HG02798 (cell line): ENCODE data around the gene DAGLA.

ENCODE experiments used
- ATAC-seq: cut with Tn5 transposase; IDR thresholded peaks from one replicate; pipeline ENCODE4 v1.9.1; 2021; ENCODE audit warnings: mild to moderate bottlenecking; ENCODE audit not compliant: unreplicated experiment, poor library complexity

DAGLA gene

DNA sequence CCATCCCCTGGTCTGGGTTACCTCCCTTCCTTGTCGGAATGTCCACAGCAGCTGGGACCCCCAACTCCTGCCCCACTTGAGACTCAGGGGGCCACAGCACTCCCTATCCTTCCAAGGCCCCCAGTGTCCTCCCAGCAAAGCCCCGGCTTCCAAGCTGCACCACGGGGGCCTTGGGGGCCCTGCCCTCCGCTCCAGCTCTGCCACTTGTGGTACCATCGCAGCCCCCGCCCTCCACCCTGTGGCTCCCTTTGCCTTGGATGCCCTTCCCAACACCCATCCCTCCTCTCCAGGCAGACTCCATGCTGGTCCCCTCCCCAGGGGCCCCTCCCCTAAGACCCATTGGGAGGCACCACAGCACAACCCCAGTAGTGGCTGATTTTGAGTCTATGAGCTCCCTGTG is 94.9 kb downstream of the DAGLA start:
- no peak for ATAC-seq

DNA sequence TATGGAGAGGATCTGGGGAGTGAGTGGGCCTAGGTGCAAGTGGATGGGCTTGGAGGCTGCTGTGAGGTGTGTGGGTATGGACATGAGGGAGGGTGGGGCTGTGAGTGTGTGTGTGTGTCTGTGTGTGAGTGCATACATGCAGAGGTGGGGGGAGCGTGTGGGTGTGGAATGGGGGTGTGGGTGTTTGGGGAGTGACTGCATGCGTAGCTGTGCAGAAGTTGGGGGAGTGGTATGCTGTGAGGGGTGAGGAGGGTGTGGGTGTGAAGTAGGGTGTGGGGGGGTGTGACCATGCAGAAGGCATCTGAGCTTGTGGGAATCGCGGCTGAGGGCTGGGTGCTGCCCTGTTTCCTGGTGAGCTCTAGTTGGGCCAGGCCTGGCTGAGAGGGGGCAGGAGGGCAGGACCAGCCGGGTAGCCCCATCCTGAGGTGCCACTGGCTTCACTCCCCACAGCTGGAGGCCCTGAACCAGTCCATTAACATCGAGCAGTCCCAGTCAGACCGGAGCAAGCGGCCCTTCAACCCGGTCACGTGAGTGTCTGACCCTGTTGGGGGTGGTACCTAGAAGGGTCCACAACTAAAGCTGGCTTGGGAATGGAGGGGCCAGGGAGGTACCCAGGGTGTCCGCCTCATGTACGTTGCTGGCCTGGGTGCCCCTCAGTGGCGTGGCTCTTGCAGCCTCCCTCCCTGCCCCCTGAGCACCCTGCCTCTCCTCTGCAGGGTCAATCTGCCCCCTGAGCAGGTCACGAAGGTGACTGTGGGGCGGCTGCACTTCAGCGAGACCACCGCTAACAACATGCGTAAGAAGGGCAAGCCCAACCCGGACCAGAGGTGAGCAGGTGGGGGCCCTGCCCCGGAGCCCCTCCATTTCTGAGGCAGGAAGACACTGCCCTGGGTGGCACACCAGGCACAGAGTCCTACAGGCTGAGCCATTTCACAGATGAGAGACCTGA is 95.7 kb downstream of the DAGLA start:
- no peak for ATAC-seq

DNA sequence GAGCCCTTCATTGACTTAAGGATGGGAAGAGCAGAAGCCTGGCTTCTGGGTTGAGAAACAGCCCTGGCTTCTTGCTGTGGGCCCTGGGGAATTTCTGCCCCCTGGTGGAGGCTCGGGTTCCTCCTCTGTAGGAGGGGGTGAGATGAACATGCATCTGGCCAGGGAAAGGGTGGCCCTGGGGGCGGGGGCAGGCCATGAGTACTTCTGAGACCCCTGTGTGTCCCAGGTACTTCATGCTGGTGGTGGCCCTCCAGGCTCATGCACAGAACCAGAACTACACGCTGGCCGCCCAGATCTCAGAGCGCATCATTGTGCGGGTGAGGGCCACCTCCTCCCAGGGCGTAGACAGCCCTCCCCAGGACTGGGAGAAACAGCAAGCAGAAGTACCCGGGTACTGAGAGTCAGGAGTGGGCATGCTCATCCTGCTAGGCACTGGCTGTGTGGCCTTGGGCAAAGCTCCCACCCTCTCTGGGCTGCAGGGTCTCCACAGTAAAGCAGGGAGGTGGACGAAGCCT is 96.4 kb downstream of the DAGLA start:
- peak; percentile 48 for ATAC-seq

DNA sequence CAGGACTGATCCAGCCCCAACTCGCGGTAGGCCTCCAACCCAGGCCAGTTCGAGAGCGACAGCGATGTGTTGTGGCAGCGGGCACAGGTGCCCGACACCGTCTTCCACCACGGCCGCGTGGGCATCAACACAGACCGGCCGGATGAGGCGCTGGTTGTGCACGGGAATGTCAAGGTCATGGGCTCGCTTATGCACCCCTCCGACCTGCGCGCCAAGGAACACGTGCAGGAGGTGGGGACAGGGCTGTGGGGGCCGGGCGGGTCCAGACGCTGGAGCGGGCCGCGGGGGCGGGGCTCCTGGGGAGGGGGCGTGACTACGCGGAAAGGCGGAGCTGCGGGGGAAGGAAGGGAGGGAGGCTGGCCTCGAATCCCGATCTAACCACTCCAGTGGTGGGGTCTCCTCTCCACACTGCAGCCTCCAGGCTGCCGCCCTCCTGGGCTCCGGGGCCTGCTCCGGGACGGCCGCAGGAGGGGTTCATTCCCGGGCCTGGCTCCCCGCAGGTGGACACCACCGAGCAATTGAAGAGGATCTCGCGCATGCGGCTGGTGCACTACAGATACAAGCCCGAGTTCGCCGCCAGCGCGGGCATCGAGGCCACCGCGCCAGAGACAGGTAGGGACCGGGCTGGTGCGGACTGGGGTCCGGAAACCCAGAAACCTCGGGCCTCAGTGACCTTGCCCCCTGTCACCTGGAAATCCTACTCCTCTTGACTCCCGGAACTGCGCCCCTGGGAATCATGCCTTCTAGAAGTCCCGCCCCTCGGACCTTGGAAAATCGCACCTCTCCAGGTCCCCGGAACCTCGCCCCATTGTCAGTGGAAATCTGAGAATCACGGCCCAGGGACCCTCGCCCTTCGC is 97.3 kb downstream of the DAGLA start:
- no peak for ATAC-seq

DNA sequence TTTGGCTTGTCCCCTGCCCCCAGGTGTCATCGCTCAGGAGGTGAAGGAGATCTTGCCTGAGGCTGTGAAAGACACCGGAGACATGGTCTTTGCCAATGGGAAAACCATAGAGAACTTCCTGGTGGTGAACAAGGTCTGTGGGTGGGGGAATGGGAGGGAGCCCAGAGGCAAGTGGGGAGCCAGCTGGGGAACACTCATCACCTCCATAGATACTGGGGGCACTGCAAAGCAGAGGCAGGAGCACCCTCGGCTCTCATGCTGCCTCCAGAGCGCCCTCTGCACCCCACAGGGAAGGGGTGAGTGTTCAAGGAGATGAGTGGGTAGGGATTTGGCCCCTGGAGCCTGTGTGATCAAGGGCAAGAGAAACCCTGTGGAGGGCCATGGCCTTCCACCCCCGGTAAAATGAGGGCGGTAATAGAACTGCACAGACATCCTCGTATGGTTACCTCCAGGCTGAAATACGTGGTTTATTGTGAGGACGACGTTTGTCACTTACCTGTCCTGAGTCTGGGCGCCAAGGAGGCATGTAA is 98.2 kb downstream of the DAGLA start:
- no peak for ATAC-seq

DNA sequence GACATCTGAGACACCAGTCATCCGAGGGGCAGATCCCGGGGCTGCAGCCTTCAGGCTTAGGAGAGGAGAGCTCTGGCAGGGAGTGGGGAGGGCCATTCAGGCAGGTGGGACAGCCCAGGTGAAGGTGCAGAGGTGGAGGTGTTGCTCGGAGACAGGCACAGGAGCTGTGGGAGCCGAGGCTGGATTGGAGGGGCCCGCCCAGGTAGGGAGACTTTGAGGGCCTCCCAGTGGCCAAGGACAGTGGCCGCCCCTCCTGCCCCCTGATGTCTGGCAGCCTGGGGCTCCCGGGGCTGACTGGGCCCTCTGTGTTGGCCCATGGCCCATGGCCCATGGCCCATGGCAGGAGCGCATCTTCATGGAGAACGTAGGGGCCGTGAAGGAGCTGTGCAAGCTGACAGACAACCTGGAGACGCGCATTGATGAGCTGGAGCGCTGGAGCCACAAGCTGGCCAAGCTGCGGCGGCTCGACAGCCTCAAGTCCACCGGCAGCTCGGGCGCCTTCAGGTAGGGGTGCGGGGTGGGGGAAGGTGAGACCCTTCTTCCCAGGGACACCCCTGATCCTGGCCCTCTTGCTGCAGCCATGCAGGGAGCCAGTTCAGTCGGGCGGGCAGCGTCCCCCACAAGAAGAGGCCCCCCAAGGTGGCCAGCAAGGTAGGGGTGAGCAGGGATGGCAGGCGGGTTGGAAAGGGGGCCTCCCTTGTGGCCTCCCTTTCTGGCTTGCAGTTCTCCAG is 98.9 kb downstream of the DAGLA start:
- no peak for ATAC-seq

DNA sequence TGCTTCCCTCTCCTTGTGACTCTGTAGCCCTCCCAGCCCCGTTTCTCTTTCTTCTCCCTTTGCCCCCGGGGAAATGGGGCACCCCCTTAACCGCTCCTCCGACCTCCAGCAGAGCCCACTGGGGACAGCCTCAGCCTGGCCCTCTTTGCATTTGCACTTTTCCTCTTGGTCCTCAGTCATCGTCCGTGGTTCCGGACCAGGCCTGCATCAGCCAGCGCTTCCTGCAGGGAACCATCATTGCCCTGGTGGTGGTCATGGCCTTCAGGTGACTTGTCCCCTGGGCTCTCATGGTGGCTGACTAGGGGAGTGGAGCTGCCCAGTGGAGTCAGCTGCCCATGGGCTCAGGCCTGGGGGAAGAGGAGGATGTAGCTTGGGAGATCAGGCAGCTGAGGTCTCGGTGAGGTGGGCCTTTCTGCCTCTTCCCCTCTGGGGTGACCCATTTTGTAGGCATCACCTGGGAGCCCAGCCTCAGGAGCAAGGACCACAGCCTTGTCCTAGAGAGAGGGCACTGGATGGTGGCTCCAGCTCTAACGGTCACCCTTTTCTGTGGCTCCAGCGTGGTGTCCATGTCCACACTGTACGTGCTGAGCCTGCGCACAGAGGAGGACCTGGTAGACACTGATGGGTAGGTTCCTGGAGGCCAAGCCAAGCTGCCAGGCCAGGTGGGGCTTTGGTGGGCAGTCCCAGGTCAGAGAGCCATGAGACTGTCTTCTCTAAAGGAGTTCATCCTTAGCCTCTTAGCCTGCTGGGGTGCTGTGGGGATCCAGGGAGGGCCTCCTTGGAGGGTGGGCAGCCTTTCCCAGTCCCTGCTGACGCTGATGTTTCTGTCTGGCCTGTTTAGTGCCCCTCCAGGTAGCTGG is 99.7 kb downstream of the DAGLA start:
- no peak for ATAC-seq

DNA sequence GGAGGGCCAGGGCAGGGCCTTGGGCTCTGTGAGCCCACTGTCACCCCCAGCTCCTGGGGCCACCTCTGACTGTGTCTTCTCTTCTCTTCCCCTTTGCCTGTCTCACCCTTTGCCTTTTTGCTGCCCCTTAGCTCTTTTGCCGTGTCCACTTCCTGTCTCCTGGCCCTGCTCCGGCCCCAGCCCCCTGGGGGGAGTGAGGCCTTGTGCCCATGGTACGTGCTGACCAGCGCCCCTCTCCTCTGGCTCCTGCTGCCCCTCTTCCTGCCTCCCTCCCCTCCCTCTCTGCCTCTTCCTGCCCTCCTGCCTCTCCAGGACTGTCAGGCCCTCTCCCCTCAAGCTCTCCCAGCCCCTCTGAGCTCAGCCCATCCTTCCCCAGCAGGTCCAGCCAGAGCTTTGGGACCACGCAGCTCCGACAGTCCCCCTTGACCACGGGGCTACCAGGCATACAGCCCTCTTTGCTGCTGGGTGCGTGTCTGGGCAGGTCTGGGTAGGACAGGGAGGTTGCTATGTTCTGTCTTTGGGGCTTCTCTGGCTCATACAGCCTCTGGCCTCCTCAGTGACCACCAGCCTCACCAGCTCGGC is 100.5 kb downstream of the DAGLA start:
- ATAC-seq, result no peak

DNA sequence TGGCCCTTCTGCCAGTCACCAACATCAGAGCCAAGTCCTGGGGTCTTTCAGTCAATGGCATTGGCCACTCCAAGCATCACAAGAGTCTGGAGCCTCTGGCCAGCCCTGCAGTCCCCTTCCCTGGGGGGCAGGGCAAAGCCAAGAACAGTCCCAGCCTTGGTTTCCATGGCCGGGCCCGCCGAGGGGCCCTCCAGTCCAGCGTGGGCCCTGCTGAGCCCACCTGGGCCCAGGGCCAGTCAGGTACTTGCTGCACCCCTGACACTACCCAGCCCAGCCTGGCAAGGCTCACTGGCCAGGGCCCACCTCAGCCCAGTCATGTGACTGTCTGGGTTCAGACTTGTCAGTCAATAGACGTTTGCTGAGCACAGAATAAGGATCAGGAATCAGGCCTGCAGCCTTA is 101.4 kb downstream of the DAGLA start:
- ATAC-seq, result no peak

DNA sequence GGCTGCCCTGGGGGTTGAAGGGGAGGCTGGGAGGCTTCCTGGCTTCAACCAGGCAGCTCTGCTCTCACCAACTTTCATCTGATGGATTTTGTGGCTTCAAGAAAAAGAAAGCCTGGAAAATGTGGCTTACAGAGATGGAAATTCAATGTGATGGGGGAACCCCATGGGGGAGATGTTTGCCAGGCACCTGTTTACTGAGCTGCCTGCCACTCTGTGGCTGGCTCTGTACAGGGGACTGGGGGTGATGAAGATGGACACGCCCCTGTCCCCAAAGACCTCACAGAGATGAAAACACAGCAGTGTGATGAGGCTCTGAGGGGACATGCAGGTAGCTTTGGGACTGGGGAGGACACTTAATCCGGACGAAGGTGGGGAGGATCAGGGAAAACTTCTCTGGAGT is 102.1 kb downstream of the DAGLA start:
- no peak for ATAC-seq

DNA sequence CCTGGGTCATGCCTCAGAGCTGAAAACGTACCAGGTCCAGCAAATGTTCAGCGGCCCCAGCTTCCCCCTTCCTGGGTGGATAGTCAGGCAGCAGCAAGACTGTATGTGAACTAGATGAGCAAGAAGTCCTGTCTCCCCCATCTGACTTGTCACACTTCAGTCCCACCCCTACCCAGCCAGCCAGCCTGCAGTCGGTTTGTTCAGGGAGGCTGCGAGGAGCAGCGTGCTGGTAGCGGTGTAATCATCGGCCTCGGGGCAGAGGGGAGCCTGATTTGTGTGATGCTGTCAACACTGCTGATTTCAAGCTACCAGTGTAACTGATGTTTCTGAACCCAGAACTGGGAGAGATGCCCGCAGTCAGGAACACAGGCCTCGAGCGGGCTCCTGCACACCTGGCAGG is 102.7 kb downstream of the DAGLA start:
- ATAC-seq, result no peak

DNA sequence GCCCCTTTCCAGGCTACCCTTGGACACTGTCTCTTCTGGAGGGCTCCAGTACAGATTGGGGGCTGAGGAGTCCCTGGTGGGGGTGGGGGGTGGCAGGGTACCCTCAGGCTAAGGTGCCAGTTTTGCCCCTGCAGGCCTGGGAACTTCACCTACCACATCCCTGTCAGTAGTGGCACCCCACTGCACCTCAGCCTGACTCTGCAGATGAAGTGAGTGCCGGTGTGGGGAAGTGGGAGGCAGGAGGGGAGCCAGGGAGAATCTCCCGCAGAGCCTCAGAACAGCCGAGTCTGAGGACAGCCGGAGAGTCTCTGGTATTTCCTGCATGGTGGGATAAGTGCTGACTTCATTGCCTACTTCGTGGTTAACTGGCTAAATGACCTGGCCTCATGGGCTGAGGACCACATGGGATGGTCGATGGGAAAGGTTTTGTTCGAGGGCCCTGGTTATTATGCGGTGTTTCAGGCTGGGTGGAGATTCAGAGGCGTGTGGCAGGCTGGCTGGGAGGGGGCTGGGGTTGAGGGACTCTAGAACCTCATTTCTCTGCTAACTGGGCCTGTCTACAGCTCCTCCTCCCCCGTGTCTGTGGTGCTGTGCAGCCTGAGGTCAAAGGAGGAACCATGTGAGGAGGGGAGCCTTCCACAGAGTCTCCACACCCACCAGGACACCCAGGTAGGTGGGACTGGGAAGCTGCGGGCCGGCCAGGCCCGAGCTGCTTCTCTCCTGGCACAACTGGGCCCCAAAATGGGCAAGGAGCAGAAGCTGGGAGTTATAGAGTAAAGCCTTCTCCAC is 103.7 kb downstream of the DAGLA start:
- ATAC-seq, result no peak

DNA sequence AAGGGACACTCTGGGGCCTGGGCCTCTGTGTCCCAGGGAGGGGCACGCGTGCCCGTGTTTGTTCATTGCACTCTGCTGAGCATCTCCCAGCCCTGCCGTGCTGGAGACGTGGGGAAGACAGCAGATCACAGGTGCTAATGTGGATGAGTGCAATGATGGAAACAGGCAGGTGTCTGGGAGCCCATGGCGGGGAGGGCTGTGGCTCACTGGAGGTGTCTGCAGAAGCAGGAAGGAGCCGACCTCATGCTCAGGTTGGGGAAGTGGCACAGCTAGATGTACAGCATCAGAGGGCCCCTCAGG is 104.3 kb downstream of the DAGLA start:
- no peak for ATAC-seq

DNA sequence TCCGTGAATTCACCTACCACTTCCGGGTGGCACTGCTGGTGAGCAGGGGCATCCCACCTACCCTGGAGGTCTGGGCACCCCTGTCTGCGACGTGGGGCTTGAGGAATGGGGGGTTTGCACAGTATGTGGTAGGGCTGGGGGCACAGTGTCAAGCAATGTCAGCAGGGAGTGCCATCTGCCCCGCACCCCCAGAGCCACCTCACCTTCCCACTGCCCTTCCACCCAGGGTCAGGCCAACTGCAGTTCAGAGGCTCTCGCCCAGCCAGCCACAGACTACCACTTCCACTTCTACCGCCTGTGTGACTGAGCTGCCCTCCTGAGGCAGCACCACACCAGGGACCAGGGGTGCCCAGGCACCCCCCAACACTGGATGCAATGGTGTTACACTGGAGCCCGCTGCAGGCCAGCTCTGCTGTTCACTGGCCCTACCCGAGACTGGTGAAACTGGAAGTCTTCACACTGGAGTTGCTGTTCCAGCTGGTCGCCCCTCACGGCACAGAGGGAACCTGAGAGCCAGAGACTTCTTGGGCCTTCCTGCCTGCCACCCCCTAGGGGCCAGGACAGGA is 105.7 kb downstream of the DAGLA start:
- no peak for ATAC-seq

DNA sequence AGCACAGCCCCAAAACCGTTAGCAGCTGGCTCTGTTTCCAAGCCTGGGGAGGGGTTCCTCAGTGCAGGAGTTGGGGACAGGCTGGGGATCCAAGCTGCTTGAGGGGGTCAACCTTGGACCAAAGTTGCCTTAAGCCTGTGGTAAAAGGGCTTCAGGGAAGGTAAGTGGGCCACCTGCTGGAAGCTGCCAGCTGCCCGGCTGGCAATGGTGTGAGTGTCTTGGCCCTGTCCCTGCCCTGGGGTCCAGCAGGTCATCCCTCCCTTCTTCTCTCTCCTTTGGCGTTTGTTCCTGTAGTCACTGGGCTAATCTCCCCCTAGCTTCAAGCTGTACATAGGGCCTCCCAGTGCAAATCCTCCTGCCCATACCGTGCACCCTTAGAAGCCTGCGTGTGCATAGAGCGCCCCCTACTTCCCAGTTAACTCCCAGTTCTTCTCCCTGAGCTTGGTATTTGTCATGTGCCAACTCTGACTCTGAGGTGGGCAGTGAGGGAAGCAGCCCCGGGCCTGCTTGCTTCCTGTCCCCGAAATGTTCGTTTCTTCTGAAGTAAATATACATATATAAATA is 107.8 kb downstream of the DAGLA start:
- no peak for ATAC-seq

DNA sequence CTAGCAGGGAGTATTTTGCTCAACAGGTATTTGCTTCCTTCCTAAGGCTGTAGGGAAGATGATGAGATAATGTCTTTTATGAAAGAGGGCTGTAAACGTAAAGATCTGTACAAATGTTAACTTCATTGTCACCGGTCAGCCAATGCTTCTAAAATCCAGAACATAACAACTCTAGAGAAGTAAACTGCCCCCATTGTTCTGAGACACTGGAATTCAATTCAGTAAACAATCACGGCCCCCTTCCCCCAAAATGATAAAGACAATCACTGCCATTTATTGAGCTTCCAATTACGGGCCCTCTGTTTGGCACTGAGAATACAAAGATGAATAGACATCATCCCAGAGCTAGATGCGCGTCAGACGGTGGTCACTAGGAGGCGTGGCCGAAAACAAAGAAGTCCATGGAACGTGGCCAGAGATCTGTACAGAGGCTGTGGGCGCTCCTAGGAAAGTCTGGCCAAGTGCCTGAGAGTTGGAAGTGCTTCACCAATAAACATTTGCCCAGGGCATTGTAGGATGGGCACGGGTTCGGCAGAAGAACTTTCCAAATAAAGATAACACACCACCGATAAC is 111.6 kb downstream of the DAGLA start:
- peak; percentile 12 for ATAC-seq

DNA sequence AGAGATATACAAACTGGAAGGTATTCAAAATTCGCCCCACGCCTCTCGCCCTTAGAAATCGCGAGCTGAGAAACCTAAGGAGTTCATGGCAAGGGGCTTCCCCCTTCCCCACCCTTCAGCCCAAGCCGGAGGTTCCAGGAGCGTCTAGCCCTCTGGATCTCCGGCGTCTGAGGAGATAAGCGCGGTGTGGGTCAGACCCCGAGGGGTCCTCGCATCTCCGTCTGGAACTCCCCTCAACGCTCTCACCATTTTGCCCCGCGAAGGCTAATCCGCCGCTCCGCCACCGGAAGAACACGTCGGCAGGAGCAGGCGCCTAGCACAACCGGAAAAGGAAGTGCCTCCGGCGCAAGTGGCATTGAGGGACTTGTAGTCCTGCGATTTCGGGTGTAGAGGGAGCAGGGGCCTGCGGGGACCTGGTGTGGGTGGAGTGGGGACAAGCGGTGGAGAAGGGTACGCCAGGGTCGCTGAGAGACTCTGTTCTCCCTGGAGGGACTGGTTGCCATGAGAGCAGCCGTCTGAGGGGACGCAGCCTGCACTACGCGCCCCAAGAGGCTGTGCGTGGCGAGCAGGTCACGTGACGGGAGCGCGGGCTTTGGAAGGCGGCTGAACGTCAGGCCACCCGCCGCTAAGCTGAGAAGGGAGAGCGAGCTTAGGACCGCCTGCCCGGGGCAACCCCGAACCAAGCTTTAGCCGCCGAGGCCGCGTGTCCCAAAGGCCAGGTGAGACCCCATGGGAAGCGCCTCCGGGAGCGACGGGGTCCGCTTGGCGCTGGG is 112.3 kb downstream of the DAGLA start, which contains the start of the genes FEN1 and TMEM258:
Gene FEN1 (plus strand): TSS at position 602 of the 773 bp plus-strand sequence. CDS start 2,451 bp downstream, outside the sequence.
Gene TMEM258 (minus strand): TSS at position 290 of the 773 bp plus-strand sequence. CDS start 41 bp downstream, at position 249.
- ATAC-seq, result peak; percentile 89
